ENCODE measurements around the gene PDXP.
A peak's percentile ranks its signal among the peaks of the same experiment; 100 is the strongest.
"Not testable (repeated sequence)": the region's sequence is repeated elsewhere in the genome, so short reads cannot be mapped to it uniquely, and the experiment has no call there.

The PDXP gene

DNA sequence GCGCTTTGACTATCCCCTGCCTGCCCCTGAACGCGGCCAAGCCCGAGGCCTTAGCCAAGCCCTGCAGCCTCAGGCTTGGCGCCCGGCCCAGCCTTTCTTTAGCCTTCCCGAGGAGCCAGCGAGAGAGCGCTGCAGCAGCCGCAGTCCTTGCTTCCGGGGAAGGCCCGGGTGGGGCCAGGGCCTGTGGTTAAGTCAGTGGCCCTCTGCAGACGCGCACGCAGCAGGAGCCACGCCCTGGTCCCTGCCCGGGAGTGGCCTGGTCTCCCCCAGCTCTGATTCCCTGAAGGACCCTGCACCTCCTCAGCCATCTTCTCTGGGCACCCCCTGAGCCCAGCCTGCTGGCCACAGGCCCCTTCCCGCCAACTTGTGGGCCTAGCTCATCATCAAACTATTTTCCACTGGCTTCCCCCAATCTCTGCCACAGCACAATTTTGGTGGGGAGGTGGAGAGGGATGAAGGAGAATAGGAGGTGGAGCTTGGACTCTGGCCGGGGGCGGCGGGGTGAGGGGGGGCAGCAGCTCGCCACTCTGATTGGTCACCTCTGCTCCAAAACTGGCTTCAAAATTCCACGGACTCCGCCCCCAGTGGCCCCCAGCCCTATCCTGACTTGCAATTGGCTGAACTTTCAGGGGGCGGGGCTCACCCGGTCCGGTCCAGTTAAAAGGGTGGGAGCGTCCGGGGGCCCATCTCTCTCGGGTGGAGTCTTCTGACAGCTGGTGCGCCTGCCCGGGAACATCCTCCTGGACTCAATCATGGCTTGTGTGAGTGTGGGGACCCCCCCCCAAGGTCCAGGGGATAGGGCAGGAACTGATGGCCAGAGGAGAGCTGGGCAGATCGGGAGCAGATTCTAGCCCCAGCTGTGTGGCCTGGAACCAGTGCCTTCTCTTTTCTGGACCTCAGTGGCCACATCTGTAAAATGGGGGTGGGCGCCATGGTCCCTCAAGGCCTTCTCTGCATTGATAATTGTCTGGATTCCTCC, 16.7 kb downstream of the PDXP start, which contains the start of gene LGALS1:
TSS of gene LGALS1 (plus strand) at position 686 of the 979 bp plus-strand sequence. CDS start at position 753, 67 bp downstream.
- DNase-seq (ENCODE audit: low spot score): peak; percentile 86

DNA sequence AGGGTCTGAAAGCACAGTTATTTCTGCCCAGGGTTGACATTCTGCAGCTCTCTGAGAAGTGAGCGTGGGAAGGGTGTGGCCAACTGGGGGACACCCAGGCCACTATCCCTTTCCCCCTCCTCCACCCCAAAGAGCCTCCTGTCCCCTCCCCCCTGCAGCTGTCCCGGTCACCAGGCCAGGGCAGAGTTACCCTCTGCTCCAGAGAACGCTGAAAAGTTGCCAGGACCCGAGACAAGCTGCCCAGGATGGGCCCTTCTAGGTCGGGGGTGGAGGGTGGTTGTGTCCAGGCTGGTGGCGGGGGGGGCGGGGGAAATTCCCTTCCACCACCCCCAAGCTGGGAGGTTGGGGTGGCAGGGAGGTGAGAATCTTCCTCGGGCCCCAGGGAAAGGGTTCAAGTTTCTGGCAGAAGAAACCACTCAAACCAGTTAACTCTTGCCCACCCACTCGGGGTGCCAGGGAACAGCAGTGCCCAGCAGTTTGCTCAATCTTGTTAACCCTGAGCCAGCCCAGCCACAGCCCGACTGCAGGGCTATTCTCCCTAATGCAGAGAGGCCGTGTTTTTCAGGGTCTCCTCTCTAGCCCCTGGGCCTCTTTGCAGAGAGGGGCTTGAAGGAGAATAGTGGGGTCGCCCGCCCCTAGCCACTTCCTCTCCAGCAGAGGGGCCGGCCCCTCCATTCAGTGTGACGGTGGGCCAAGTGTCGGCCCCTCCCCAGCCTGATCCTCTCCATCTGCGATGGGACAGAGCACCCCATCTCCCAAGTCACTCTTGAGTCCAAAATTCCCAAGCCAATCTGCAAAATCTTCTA, 17.6 kb downstream of the PDXP start:
- no peak for DNase-seq (ENCODE audit: low spot score)

GRCh38 chr22:37676736-37677492, 18.4 kb downstream of the PDXP start:
- DNase-seq (ENCODE audit: low spot score): peak; percentile 49

- DNase-seq (ENCODE audit: low spot score): no peak
Measured at GRCh38 chr22:37677493-37677974, 19.0 kb downstream of the PDXP start.

DNA sequence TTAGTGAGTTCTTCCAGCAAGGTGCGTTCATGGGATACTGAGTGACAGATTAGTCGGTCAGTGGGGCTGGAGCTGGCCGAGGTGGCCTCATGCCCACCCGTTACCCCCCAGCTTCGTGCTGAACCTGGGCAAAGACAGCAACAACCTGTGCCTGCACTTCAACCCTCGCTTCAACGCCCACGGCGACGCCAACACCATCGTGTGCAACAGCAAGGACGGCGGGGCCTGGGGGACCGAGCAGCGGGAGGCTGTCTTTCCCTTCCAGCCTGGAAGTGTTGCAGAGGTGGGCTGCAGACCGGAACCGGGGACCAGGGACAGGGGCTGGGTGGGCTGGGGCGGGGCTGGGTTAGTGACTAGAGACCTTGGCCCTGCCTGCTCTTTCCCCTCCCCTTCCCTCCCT, 19.8 kb downstream of the PDXP start:
- no peak for DNase-seq (ENCODE audit: low spot score)

DNA sequence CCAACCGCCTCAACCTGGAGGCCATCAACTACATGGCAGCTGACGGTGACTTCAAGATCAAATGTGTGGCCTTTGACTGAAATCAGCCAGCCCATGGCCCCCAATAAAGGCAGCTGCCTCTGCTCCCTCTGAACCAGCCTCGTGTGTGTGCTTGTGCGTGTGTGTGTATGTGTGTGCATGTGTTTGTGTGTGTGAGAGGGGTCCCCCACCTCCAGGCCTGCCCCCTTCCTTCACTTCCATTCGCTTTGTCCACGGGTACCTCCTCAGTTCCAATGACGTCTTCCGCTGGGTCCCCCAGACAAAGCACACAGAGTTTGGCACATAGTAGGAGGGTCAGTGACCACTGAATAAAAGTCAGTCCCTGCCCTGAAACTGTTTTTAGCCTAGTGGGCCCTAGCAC, 21.1 kb downstream of the PDXP start:
- DNase-seq (ENCODE audit: low spot score): no peak

DNA sequence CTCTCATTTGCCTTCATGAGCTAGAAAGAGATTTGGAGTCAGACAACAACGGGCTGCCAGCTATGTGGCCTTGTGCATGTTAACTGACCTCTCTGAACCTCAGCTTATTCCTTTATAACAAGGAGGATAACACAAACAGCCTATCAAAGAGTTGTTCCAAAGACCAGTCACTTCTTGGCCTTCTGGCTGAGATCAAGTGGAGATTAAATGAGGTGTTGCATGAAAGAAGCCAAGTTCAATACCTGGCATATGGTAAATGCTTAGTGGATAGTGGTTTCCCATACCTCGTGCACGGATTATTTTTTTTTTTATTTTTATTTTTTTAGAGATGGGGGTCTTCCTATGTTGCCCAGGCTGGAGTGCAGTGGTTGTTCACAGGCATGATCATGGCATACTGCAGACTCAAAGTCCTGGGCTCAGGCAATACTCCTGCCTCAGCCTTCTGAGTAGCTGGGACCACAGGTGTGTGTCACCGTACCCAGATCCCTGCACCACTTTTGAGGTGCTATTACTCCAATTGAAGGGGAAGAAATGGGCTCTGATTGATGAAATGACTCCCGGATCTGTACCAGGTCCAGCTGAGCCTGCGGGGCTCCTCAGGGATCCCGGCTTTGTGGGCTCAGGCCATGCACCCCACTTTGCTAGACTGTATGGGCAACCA, 21.8 kb downstream of the PDXP start:
- no peak for DNase-seq (ENCODE audit: low spot score)

GRCh38 chr22:37681001-37681424, 22.5 kb downstream of the PDXP start:
- no peak for DNase-seq (ENCODE audit: low spot score)

DNA sequence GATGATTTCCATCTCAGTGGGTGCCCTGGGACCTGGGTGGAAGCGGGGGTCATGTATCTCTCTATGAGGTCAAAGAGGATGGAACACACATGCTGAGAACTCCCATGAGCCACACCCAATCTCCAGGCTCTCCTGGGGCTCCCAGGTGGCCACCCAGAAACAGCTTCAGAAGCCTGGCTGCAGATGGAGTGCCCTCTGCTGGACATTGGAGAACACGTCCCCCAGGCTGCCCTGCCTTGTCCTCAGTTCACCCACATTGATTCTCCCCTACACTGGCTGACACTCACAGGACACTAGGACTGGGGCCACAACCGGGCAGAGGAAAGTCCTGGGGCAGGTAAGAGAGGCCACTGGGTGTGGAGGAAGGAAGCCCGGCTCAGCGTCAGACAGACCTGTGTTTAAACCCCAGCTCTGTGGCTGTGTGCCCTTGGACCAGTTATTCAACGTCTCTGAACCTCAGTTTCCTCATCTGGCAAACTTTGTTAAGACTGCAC, 23.1 kb downstream of the PDXP start:
- DNase-seq (ENCODE audit: low spot score): peak; percentile 81

GRCh38 chr22:37684803-37685615, 26.5 kb downstream of the PDXP start:
- DNase-seq (ENCODE audit: low spot score): no peak

- peak; percentile 93 for DNase-seq (ENCODE audit: low spot score)
Measured at GRCh38 chr22:37686002-37686982, 27.8 kb downstream of the PDXP start, which contains the start of gene NOL12. TSS of gene NOL12 (plus strand) at chr22:37686343. CDS start at chr22:37686393, 50 bp downstream.

DNA sequence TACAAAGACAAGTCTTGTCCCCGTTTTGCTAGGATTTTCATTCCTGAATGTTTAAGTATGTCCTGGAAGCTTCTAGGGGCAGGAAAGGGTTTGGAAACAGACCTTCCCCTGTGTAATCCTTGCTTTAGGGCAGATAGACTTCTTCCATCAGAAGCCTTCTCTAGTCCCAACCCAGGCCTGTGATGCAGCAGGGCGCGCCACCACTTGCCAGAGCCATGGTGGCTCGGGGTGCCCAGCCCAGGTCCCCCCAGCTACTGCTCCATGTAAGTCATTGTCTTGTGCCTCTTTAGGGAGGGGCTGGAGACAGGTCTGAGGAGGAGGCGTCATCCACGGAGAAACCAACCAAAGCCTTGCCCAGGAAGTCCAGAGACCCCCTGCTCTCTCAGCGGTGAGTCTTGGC, 31.9 kb downstream of the PDXP start:
- DNase-seq (ENCODE audit: low spot score): no peak

GRCh38 chr22:37690901-37691504, 32.5 kb downstream of the PDXP start:
- DNase-seq (ENCODE audit: low spot score): no peak

DNA sequence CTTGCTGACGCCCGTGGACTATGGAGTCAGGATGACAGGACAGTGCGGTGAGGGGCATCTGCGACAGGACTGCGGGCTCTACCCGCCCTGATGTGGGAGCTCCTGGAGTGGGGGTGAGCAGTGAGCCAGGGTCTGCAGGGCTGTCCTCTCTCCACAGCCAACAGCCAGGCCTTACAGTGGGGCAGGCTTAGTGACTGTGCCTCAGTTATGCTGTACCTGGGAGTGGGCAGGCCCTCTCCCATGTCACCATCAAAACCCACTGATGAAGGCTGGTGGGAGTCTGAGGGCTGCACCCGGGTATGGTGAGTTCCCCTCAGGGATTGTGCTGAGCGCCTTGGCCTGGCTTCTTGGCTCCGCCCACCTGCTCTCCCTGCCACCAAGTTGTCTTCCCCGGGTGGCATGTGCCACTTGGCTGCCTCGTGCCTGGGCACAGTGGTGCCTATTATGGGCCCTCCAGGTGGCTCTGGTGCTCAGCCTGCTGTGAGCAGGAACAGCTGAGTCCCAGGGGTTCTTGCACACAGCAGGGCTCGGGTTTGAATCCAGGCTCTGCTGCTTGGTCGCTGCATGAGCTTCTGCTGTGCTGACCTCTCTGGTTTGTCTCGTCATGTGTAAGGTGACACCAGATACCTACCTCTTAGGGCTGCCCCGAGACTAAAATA, 34.2 kb downstream of the PDXP start:
- DNase-seq (ENCODE audit: low spot score): no peak

DNA sequence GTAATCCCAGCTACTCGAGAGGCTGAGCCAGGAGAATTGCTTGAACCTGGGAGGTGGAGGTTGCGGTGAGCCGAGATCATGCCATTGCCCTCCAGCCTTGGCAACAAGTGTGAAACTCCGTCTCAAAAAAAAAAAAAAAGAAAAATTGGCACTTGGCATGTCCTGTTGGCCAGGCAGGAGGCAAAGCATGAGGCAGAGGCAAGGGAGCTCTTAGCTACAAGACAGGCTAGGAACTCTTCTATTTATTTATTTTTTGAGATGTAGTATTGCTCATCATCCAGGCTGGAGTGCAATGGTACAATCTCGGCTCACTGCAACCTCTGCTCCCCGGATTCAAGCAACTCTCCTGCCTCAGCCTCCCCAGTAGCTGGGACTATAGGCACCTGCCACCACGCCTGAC, 35.6 kb downstream of the PDXP start:
- DNase-seq (ENCODE audit: low spot score): not testable (repeated sequence)

- DNase-seq (ENCODE audit: low spot score): not testable (repeated sequence)
Measured at GRCh38 chr22:37696260-37696656, 37.7 kb downstream of the PDXP start.

DNA sequence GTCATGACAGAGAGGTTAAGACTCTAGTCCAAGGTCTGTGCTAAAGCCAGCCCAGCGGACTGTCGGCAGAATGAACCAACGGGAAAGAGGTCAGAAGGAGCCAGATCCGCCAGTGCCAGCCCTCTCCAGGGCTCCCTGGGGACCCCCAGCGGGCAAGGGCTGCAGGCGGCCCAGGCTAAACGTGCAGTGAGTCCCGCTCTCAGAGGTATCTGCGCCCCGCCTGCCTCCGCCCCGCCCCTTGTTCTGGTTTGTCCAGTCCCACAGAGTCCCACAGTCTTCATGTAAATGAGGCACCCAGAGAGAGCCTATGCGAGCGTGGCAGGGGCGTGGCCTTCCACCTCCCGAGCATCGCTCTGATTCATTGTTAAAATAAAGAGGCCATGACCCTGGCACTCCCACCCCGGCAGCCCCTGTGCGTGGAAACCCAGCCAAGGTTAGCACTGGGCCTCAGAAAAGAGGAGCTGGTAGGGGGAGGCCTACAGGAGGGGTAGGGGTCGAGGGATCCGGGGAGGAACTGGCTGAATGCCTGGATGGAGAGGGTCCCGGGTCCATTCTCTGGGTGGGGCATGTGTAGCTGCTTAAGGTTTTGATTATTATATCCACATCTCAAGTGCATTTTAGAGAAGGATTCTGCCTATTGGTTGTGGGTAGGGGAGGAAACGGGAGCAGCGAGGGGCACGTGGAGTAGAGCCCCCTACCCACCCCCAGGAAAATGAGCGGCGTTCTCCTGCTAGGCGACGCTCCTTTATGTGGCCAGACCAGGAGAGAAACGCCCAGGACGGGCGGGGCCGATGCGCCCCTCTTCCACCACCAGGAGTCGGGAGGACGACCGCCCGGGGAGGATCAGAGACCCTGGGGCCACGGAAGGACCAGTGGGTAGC, 38.4 kb downstream of the PDXP start, which contains the start of gene TRIOBP:
TSS of gene TRIOBP (plus strand) at position 392 of the 881 bp plus-strand sequence. CDS start 4,318 bp downstream, outside the sequence.
- DNase-seq (ENCODE audit: low spot score): peak; percentile 91
